T-helper 2 cell treated with Interferon-gamma antibody and Interleukin-4, amounts not matched to agents 5 μg/mL and 100 μg/mL, for 36 hours (primary cell): Measurements from ENCODE around the gene SNX15.

ENCODE experiments used
- DNase-seq: peaks from one replicate; pipeline ENCODE4 v3.0.0; 2021; ENCODE audit warnings: low spot score
- H3K27ac Mint-ChIP-seq: one replicate; pipeline ENCODE4 v1.8.0; 2021; ENCODE audit warnings: mild to moderate bottlenecking, mixed read lengths
- H3K27me3 Mint-ChIP-seq: one replicate; pipeline ENCODE4 v1.8.0; 2021; ENCODE audit warnings: low read depth, mixed read lengths
- H3K36me3 Mint-ChIP-seq: one replicate; pipeline ENCODE4 v1.8.0; 2021; ENCODE audit warnings: low read depth, mixed read lengths
- H3K4me1 Mint-ChIP-seq: one replicate; pipeline ENCODE4 v1.8.0; 2021; ENCODE audit warnings: low read depth, mixed read lengths
- H3K4me3 Mint-ChIP-seq: one replicate; pipeline ENCODE4 v1.8.0; 2022; ENCODE audit warnings: mild to moderate bottlenecking, moderate library complexity, mixed read lengths
- H3K9me3 Mint-ChIP-seq: one replicate; pipeline ENCODE4 v1.8.0; 2021; ENCODE audit warnings: mixed read lengths

The SNX15 gene

GRCh38 chr11:65089621-65090020, 62.4 kb downstream of the SNX15 start:
- H3K36me3 Mint-ChIP-seq: peaks cover 17% of the 10 kb centered on the region

More at GRCh38 chr11:65089621-65090020, 62.4 kb downstream of the SNX15 start:
- Mint-ChIP-seq H3K4me3 (no peak overlapping the region), H3K4me1 (peaks cover 9% of the 10 kb centered on the region), H3K27me3 (no peaks in the 10 kb centered on the region), H3K27ac (no peak overlapping the region), H3K9me3 (no peaks in the 10 kb centered on the region)
- DNase-seq: no peak
